ENCODE data around the gene TMEM266.

GRCh38 chr15:76158226-76158625, 98.4 kb downstream of the TMEM266 start:
- TF ChIP-seq POLR2AphosphoS5 (IDR thresholded peaks at IDR 0.05; ENCODE audit: borderline replicate concordance, low read depth, low read length) (no peak), EZH2 (IDR thresholded peaks at IDR 0.05) (no peak)
